K562 (cell line): Measurements from ENCODE around the gene TARS1. TPM values are rescaled to one million over a fixed set of nuclear protein-coding genes. Genes with fewer than 3 reads are reported as not detected.

Source experiments
- ATF4 ChIP-seq: fragments of 450-650 bp; formaldehyde crosslinking; IDR thresholded peaks from 2 replicates; pipeline ENCODE4 v1.4.0; 2022; ENCODE audit warnings: mild to moderate bottlenecking, moderate library complexity
- ESRRB ChIP-seq: fragments of 250-450 bp; sonication (Bioruptor Pico); IDR thresholded peaks from 2 replicates; pipeline ENCODE4 v1.5.0; 2020; ENCODE audit warnings: mild to moderate bottlenecking, moderate library complexity, borderline replicate concordance
- ETV1 ChIP-seq: fragments of 450-650 bp; conservative IDR thresholded peaks from 2 replicates; pipeline ENCODE4 v1.6.1; 2016; ENCODE audit warnings: missing genetic modification characterization, control low read depth, low read depth, missing compliant biosample characterization
- FOS ChIP-seq: IDR thresholded peaks from 3 replicates; pipeline ENCODE4 v1.6.1; 2011; ENCODE audit not compliant: insufficient read length; ENCODE audit errors: extremely low read depth
- FOXK1 ChIP-seq: sonication (generic); formaldehyde crosslinking; IDR thresholded peaks from 2 replicates; pipeline ENCODE4 v1.8.0; 2022; ENCODE audit warnings: missing genetic modification reagents, mild to moderate bottlenecking, borderline replicate concordance
- FOXO4 ChIP-seq: fragments of 450-650 bp; formaldehyde crosslinking; IDR thresholded peaks from 2 replicates; pipeline ENCODE4 v1.4.0; 2020; ENCODE audit warnings: mild to moderate bottlenecking, moderate library complexity
- GTF2A2 ChIP-seq: IDR thresholded peaks from 2 replicates; pipeline ENCODE4 v1.6.1; 2016; ENCODE audit warnings: mild to moderate bottlenecking, missing genetic modification characterization, missing compliant biosample characterization
- HNRNPL ChIP-seq: fragments of 200-400 bp; formaldehyde crosslinking; IDR thresholded peaks from 2 replicates; pipeline ENCODE4 v1.6.1; 2017; ENCODE audit warnings: low read depth, mild to moderate bottlenecking, low read length
- ILF3 ChIP-seq: fragments of 450-650 bp; IDR thresholded peaks from 2 replicates; pipeline ENCODE4 v1.6.1; 2018; ENCODE audit warnings: antibody characterized with exemption, mild to moderate bottlenecking, moderate library complexity, borderline replicate concordance
- KDM1A ChIP-seq, 2 experiments: fragments of 450-650 bp; IDR thresholded peaks; 2 replicates each; pipeline ENCODE4 v1.6.1; 2016; ENCODE audit warnings: mild to moderate bottlenecking in 2 of 2
- KDM5B ChIP-seq: fragments of 200-600 bp; sonication (generic); IDR thresholded peaks from 2 replicates; pipeline ENCODE4 v1.6.1; 2012; ENCODE audit warnings: low read depth, mild to moderate bottlenecking, moderate library complexity, low read length, control low read depth, inconsistent platforms; ENCODE audit not compliant: insufficient replicate concordance
- MCM3 ChIP-seq: fragments of 450-650 bp; IDR thresholded peaks from 2 replicates; pipeline ENCODE4 v1.6.1; 2016
- MTF1 ChIP-seq: fragments of 250-450 bp; sonication (Bioruptor Pico); IDR thresholded peaks from 2 replicates; pipeline ENCODE4 v1.9.0; 2021; ENCODE audit warnings: moderate library complexity, mild to moderate bottlenecking, inconsistent platforms, borderline replicate concordance
- POLR3A ChIP-seq: IDR thresholded peaks from 2 replicates; pipeline ENCODE4 v1.6.1; 2011; ENCODE audit warnings: borderline replicate concordance, mild to moderate bottlenecking, moderate library complexity; ENCODE audit not compliant: insufficient read length, insufficient read depth; ENCODE audit errors: extremely low read depth
- SIN3A ChIP-seq, 2 experiments: fragments of 150-350 bp in 1 of 2; IDR thresholded peaks; 2 replicates each; pipeline ENCODE4 v1.6.1; 2011 to 2016; ENCODE audit warnings: borderline replicate concordance in 2 of 2, low read depth in 2 of 2, low read length in 2 of 2, mild to moderate bottlenecking in 2 of 2, moderate library complexity in 2 of 2; ENCODE audit not compliant: control insufficient read depth in 1 of 2
- TFAM ChIP-seq: fragments of 250-450 bp; sonication (Bioruptor Pico); conservative IDR thresholded peaks from 2 replicates; pipeline ENCODE4 v1.5.0; 2021; ENCODE audit warnings: mild to moderate bottlenecking, moderate library complexity
- U2AF2 ChIP-seq: fragments of 200-400 bp; formaldehyde crosslinking; optimal IDR thresholded peaks from 2 replicates; pipeline ENCODE3; 2017; ENCODE audit warnings: low read depth, mild to moderate bottlenecking, low read length
- ZBED1 ChIP-seq: IDR thresholded peaks from 2 replicates; pipeline ENCODE4 v1.6.1; 2014
- ZC3H8 ChIP-seq: fragments of 450-650 bp; IDR thresholded peaks from 2 replicates; pipeline ENCODE4 v1.6.1; 2017
- ZNF224 ChIP-seq: sonication (generic); formaldehyde crosslinking; IDR thresholded peaks from 2 replicates; pipeline ENCODE4 v1.8.0; 2022; ENCODE audit warnings: mild to moderate bottlenecking, missing genetic modification reagents
- ZNF395 ChIP-seq: fragments of 200-800 bp; sonication (Bioruptor generic); IDR thresholded peaks from 2 replicates; pipeline ENCODE4 v1.6.1; 2017; ENCODE audit warnings: missing genetic modification characterization, missing compliant biosample characterization
- ZNF449 ChIP-seq: fragments of 250-450 bp; sonication (Bioruptor Pico); IDR thresholded peaks from 2 replicates; pipeline ENCODE4 v1.8.0; 2022; ENCODE audit warnings: moderate library complexity, mild to moderate bottlenecking, inconsistent platforms
- ZNF695 ChIP-seq: fragments of 450-650 bp; formaldehyde crosslinking; IDR thresholded peaks from 2 replicates; pipeline ENCODE4 v1.4.0; 2020; ENCODE audit warnings: mild to moderate bottlenecking, moderate library complexity
- ZSCAN32 ChIP-seq: fragments of 450-650 bp; formaldehyde crosslinking; IDR thresholded peaks from 2 replicates; pipeline ENCODE4 v1.4.0; 2020; ENCODE audit warnings: mild to moderate bottlenecking, moderate library complexity
- polyA plus RNA-seq, 8 experiments: library from polyadenylated mRNA; depleted of rRNA in 4 of 8; stranded (reverse) in 5 of 8; unstranded in 3 of 8; fragments of >200 nt; fragmentation: Nextera tagmentation in 2 of 8; fragmentation: Illumina TruSeq in 1 of 8; extraction: Ambion mirVana in 2 of 8; extraction: Trizol in 1 of 8; gene quantifications; 2 replicates each; pipeline versions ENCODE4 v1.2.1 to v1.2.3, GENCODE V29; 2011 to 2014; ENCODE audit warnings: inconsistent platforms in 1 of 8, missing spikeins in 1 of 8
- total RNA-seq, 7 experiments: library from RNA; depleted of rRNA in 6 of 7; stranded (reverse); fragments of >200 nt in 6 of 7; fragmentation: Illumina TruSeq in 2 of 7; extraction: Trizol in 2 of 7; gene quantifications; 2 replicates each; pipeline versions ENCODE4 v1.2.1 to v1.2.3, GENCODE V29; 2011 to 2021; ENCODE audit warnings: low replicate concordance in 1 of 7

TARS1 gene
- total and polyA plus RNA-seq, 9 of the 15 experiments (the other 6 are each of a cell fraction or from before 2014, with no cell fraction given): 263 to 518 (median 439) TPM

GRCh38 chr5:33440482-33441240 is at the start of gene TARS1 (continued):
- TF ChIP-seq FOS (peak; percentile 83), POLR3A (no peak), KDM5B (peak; percentile 95), U2AF2 (no peak), MCM3 (no peak), ZNF224 (no peak), ZBED1 (0 out of 2 replicates have a peak, but pooled peaks have one; percentile 59), ZNF395 (peak; percentile 82), ZNF449 (CRISPR knock-in tag) (no peak), ILF3 (no peak), MTF1 (CRISPR knock-in tag) (no peak), ZNF695 (CRISPR knock-in tag) (no peak), TFAM (CRISPR knock-in tag) (no peak), ETV1 (tag) (peak; percentile 79), ATF4 (CRISPR knock-in tag) (peak; percentile 100), KDM1A (IDR thresholded peaks at IDR 0.05) (peak in 1 of 2 experiments; percentile 60; a peak in 1 of 4 replicates), HNRNPL (no peak), FOXK1 (CRISPR knock-in tag) (no peak), ZSCAN32 (CRISPR knock-in tag) (peak; percentile 99), GTF2A2 (tag) (no peak), SIN3A (IDR thresholded peaks at IDR 0.05; ENCODE audit: borderline replicate concordance in 2 of 2, control insufficient read depth in 1 of 2, low read depth in 2 of 2, low read length in 2 of 2) (peak; percentile 48 to 87; a peak in 2 of 4 replicates), FOXO4 (no peak), ESRRB (no peak), ZC3H8 (no peak)
